Mesendoderm (in vitro differentiated cells): ENCODE measurements around the gene EXD3.
A peak's percentile ranks its signal among the peaks of the same experiment; 100 is the strongest.

Source experiments
- DNase-seq: peaks from one replicate; pipeline ENCODE4 v3.0.0; 2013
- H2AK5ac ChIP-seq: 2 replicates; pipeline ENCODE4 v1.6.1; 2013; ENCODE audit warnings: low read length, inconsistent platforms
- H2BK120ac ChIP-seq: 2 replicates; pipeline ENCODE4 v1.6.1; 2013; ENCODE audit warnings: low read depth, mild to moderate bottlenecking, low read length, moderate library complexity, mixed read lengths
- H2BK15ac ChIP-seq: replicated peaks from 2 replicates; pipeline ENCODE4 v1.6.1; 2013; ENCODE audit warnings: low read depth, mild to moderate bottlenecking, moderate library complexity
- H2BK5ac ChIP-seq: 2 replicates; pipeline ENCODE4 v1.6.1; 2013; ENCODE audit warnings: low read length, inconsistent platforms
- H3K18ac ChIP-seq: 2 replicates; pipeline ENCODE4 v1.6.1; 2013; ENCODE audit warnings: mild to moderate bottlenecking, low read length, mixed read lengths
- H3K23ac ChIP-seq: one replicate; pipeline ENCODE4 v1.6.1; 2013; ENCODE audit warnings: low read length
- H3K27ac ChIP-seq: 2 replicates; pipeline ENCODE4 v1.5.1; 2013; ENCODE audit warnings: low read depth, mild to moderate bottlenecking, inconsistent platforms, low read length, moderate library complexity
- H3K27me3 ChIP-seq: 2 replicates; pipeline ENCODE4 v1.6.1; 2013; ENCODE audit warnings: low read length, control low read depth, mild to moderate bottlenecking, inconsistent platforms; ENCODE audit not compliant: insufficient read depth, poor library complexity
- H3K36me3 ChIP-seq: 2 replicates; pipeline ENCODE4 v1.6.1; 2013; ENCODE audit warnings: low read length, inconsistent platforms; ENCODE audit not compliant: control insufficient read depth, insufficient read depth
- H3K4ac ChIP-seq: one replicate; pipeline ENCODE4 v1.6.1; 2013; ENCODE audit warnings: low read depth, mild to moderate bottlenecking, low read length, moderate library complexity
- H3K4me1 ChIP-seq: 2 replicates; pipeline ENCODE4 v1.6.1; 2013; ENCODE audit warnings: low read depth, low read length, inconsistent platforms; ENCODE audit not compliant: control insufficient read depth
- H3K4me2 ChIP-seq: 2 replicates; pipeline ENCODE4 v1.6.1; 2013; ENCODE audit warnings: low read length
- H3K4me3 ChIP-seq: 2 replicates; pipeline ENCODE4 v1.5.1; 2013; ENCODE audit warnings: mild to moderate bottlenecking, low read length
- H3K56ac ChIP-seq: one replicate; pipeline ENCODE4 v1.6.1; 2013; ENCODE audit warnings: low read length
- H3K79me1 ChIP-seq: 2 replicates; pipeline ENCODE4 v1.6.1; 2013; ENCODE audit warnings: low read length, inconsistent platforms
- H3K79me2 ChIP-seq: 2 replicates; pipeline ENCODE4 v1.6.1; 2013; ENCODE audit warnings: mild to moderate bottlenecking, low read length; ENCODE audit not compliant: control insufficient read depth, insufficient read depth
- H3K9ac ChIP-seq: 2 replicates; pipeline ENCODE4 v1.6.1; 2013; ENCODE audit warnings: low read length, inconsistent platforms
- H4K5ac ChIP-seq: one replicate; pipeline ENCODE4 v1.6.1; 2013; ENCODE audit warnings: low read length
- H4K8ac ChIP-seq: one replicate; pipeline ENCODE4 v1.6.1; 2013; ENCODE audit warnings: low read depth, mild to moderate bottlenecking, control low read depth, low read length, moderate library complexity
- WGBS: extraction: QIAGEN DNeasy Blood & Tissue Kit; methylation state at CpG from one replicate; pipeline ENCODE4 v1.1.7; 2013; ENCODE audit warnings: low lambda C conversion rate, missing lambda C conversion rate; ENCODE audit not compliant: insufficient coverage; ENCODE audit errors: extremely low coverage; 5-methylcytosine and 5-hydroxymethylcytosine counted together

The EXD3 gene

GRCh38 chr9:137301081-137301947, 121.6 kb downstream of the EXD3 start:
- H3K79me2 ChIP-seq = no peaks in the 10 kb centered on the region
- H2AK5ac ChIP-seq = no peak overlapping the region
- peak overlapping the region; percentile 53 for H3K4me3 ChIP-seq
- no peak overlapping the region for H4K5ac ChIP-seq
- no peak overlapping the region for H2BK5ac ChIP-seq
- H3K79me1 ChIP-seq = no peaks in the 10 kb centered on the region
- no peak overlapping the region for H2BK15ac ChIP-seq
- H3K56ac ChIP-seq = peak overlapping the region; percentile 73
- peak; percentile 68 for DNase-seq
- H3K18ac ChIP-seq = no peak overlapping the region
- no peak overlapping the region for H3K4ac ChIP-seq
- peaks cover 12% of the 10 kb centered on the region for H3K4me1 ChIP-seq
- no peaks in the 10 kb centered on the region for H3K36me3 ChIP-seq
- H3K9ac ChIP-seq = peak overlapping the region; percentile 63
- H4K8ac ChIP-seq = no peak overlapping the region
- peak overlapping the region; percentile 66 for H3K23ac ChIP-seq
- peak overlapping the region; percentile 81 for H3K4me2 ChIP-seq
- no peak overlapping the region for H2BK120ac ChIP-seq
- no CpG with 5 or more reads among the region's 115 CpGs for WGBS
- H3K27me3 ChIP-seq = peaks cover 5% of the 10 kb centered on the region
- H3K27ac ChIP-seq = no peak overlapping the region

GRCh38 chr9:137300567-137301080, 122.3 kb downstream of the EXD3 start:
- Histone ChIP-seq H3K79me2 (no peaks in the 10 kb centered on the region), H3K27ac (no peak overlapping the region), H3K56ac (peak overlapping the region; percentile 73), H2BK15ac (no peak overlapping the region), H3K4ac (no peak overlapping the region), H3K4me2 (peak overlapping the region; percentile 81), H3K27me3 (peaks cover 8% of the 10 kb centered on the region), H2BK5ac (no peak overlapping the region), H3K23ac (no peak overlapping the region), H2BK120ac (no peak overlapping the region), H3K4me1 (peaks cover 8% of the 10 kb centered on the region), H2AK5ac (no peak overlapping the region), H3K4me3 (peak overlapping the region; percentile 53), H4K5ac (no peak overlapping the region), H3K36me3 (no peaks in the 10 kb centered on the region), H3K18ac (no peak overlapping the region), H3K79me1 (no peaks in the 10 kb centered on the region), H4K8ac (no peak overlapping the region), H3K9ac (peak overlapping the region; percentile 63)
- peak; percentile 74 for DNase-seq
- WGBS = no CpG with 5 or more reads among the region's 25 CpGs

- no peak for DNase-seq
- no CpG with 5 or more reads among the region's 16 CpGs for WGBS
- Histone ChIP-seq H4K5ac (no peak overlapping the region), H3K79me2 (no peaks in the 10 kb centered on the region), H3K36me3 (no peaks in the 10 kb centered on the region), H2BK120ac (no peak overlapping the region), H3K4me1 (peaks cover 4% of the 10 kb centered on the region), H3K4me2 (no peak overlapping the region), H3K27ac (no peak overlapping the region), H3K79me1 (no peaks in the 10 kb centered on the region), H2BK15ac (no peak overlapping the region), H3K56ac (no peak overlapping the region), H3K4ac (no peak overlapping the region), H2BK5ac (no peak overlapping the region), H3K18ac (no peak overlapping the region), H3K23ac (no peak overlapping the region), H4K8ac (no peak overlapping the region), H3K4me3 (no peak overlapping the region), H2AK5ac (no peak overlapping the region), H3K9ac (no peak overlapping the region), H3K27me3 (peaks cover 8% of the 10 kb centered on the region)
Observed at GRCh38 chr9:137299938-137300337, 123.0 kb downstream of the EXD3 start.

GRCh38 chr9:137299203-137299565, 123.8 kb downstream of the EXD3 start:
- H4K5ac ChIP-seq = no peak overlapping the region
- H2BK15ac ChIP-seq = no peak overlapping the region
- no peak overlapping the region for H3K4ac ChIP-seq
- H3K27ac ChIP-seq = no peak overlapping the region
- H2BK120ac ChIP-seq = no peak overlapping the region
- no peak overlapping the region for H3K4me2 ChIP-seq
- no peak for DNase-seq
- H3K23ac ChIP-seq = no peak overlapping the region
- no peak overlapping the region for H3K9ac ChIP-seq
- no peak overlapping the region for H3K18ac ChIP-seq
- no CpG with 5 or more reads among the region's 10 CpGs for WGBS
- H2AK5ac ChIP-seq = no peak overlapping the region
- peak overlapping the region; percentile 39 for H3K56ac ChIP-seq
- H3K4me3 ChIP-seq = no peak overlapping the region
- no peak overlapping the region for H2BK5ac ChIP-seq
- no peaks in the 10 kb centered on the region for H3K36me3 ChIP-seq
- no peaks in the 10 kb centered on the region for H3K79me1 ChIP-seq
- H4K8ac ChIP-seq = no peak overlapping the region
- H3K79me2 ChIP-seq = no peaks in the 10 kb centered on the region
- H3K27me3 ChIP-seq = peaks cover 8% of the 10 kb centered on the region
- peaks cover 4% of the 10 kb centered on the region for H3K4me1 ChIP-seq

GRCh38 chr9:137298401-137299202, 124.4 kb downstream of the EXD3 start:
- Histone ChIP-seq H3K79me2 (no peaks in the 10 kb centered on the region), H2AK5ac (no peak overlapping the region), H2BK5ac (no peak overlapping the region), H3K4me1 (peaks cover 4% of the 10 kb centered on the region), H3K79me1 (no peaks in the 10 kb centered on the region), H3K27me3 (peaks cover 8% of the 10 kb centered on the region), H3K23ac (no peak overlapping the region), H4K5ac (no peak overlapping the region), H3K36me3 (no peaks in the 10 kb centered on the region), H3K4me3 (no peak overlapping the region), H2BK120ac (no peak overlapping the region), H3K9ac (no peak overlapping the region), H2BK15ac (no peak overlapping the region), H3K27ac (no peak overlapping the region), H3K4me2 (no peak overlapping the region), H3K4ac (no peak overlapping the region), H3K18ac (no peak overlapping the region), H4K8ac (no peak overlapping the region), H3K56ac (no peak overlapping the region)
- WGBS = no CpG with 5 or more reads among the region's 24 CpGs
- no peak for DNase-seq
